ENCODE results near the gene RASGRP4.

The RASGRP4 gene

GRCh38 chr19:38384209-38385027 is 41.6 kb downstream of the RASGRP4 start:
- no peak overlapping the region for H2AFZ ChIP-seq (ENCODE audit: low read length)
- no peak overlapping the region for H3K18ac ChIP-seq (ENCODE audit: low read length)
- no peak overlapping the region for H4K91ac ChIP-seq (ENCODE audit: low read depth, low read length, poor library complexity)
- no peak overlapping the region for H4K8ac ChIP-seq (ENCODE audit: low read depth, low read length)
- H3K14ac ChIP-seq (ENCODE audit: low read length) = no peak overlapping the region
- H3K27me3 ChIP-seq (ENCODE audit: control insufficient read depth in 3 of 3, insufficient read depth in 3 of 3, low read depth in 1 of 3, low read length in 3 of 3) = no peaks in the 10 kb centered on the region
- no peak overlapping the region for H2BK12ac ChIP-seq (ENCODE audit: low read length)
- H2BK5ac ChIP-seq (ENCODE audit: low read length) = no peak overlapping the region
- H3K9me3 ChIP-seq (replicated peaks in 1 of 2; ENCODE audit: control insufficient read depth in 2 of 2, insufficient read depth in 1 of 2, low read depth in 1 of 2, low read length in 2 of 2) = no peaks in the 10 kb centered on the region
- H3K27ac ChIP-seq (replicated peaks; ENCODE audit: low read length) = no peak overlapping the region
- H3K9ac ChIP-seq (ENCODE audit: low read depth, low read length, poor library complexity) = peak overlapping the region; percentile 70
- peaks cover 2 to 3% of the 10 kb centered on the region in 2 donors for H3K4me1 ChIP-seq (ENCODE audit: control insufficient read depth in 2 of 2, insufficient read depth in 1 of 2, low read depth in 1 of 2, low read length in 2 of 2)
- DNase-seq (ENCODE audit: low spot score) = no peak
- WGBS, 2 donors (ENCODE audit: extremely low coverage in 2 of 2, insufficient read length in 2 of 2, insufficient replicate concordance in 1 of 2) = no CpG with 5 or more reads among the region's 10 CpGs
- peaks cover 29 to 62% of the 10 kb centered on the region in 2 donors for H3K36me3 ChIP-seq (replicated peaks in 1 of 2; ENCODE audit: control insufficient read depth in 2 of 2, insufficient read depth in 2 of 2, low read length in 2 of 2)
- H2BK15ac ChIP-seq (ENCODE audit: low read length) = no peak overlapping the region
- no peak overlapping the region for H3K4ac ChIP-seq (ENCODE audit: low read length)
- H3K4me2 ChIP-seq (ENCODE audit: insufficient read depth, low read length, poor library complexity, severe bottlenecking) = no peak overlapping the region
- H3K4me3 ChIP-seq (ENCODE audit: low read length in 2 of 2) = peak overlapping the region in 1 of 2 donors; percentile 43
- no peaks in the 10 kb centered on the region for H3K79me1 ChIP-seq (ENCODE audit: low read depth, low read length)
- H3K23ac ChIP-seq (ENCODE audit: low read depth, low read length, poor library complexity) = no peak overlapping the region
- H2AK5ac ChIP-seq (ENCODE audit: low read depth, low read length) = no peak overlapping the region
- H2BK120ac ChIP-seq (ENCODE audit: low read depth, low read length) = no peak overlapping the region

GRCh38 chr19:38383743-38384142 is 42.3 kb downstream of the RASGRP4 start:
- Histone ChIP-seq H3K36me3 (replicated peaks in 1 of 2; ENCODE audit: control insufficient read depth in 2 of 2, insufficient read depth in 2 of 2, low read length in 2 of 2) (peaks cover 36 to 68% of the 10 kb centered on the region in 2 donors), H2BK12ac (ENCODE audit: low read length) (no peak overlapping the region)

GRCh38 chr19:38383184-38383583 is 42.8 kb downstream of the RASGRP4 start:
- whole genome bisulfite sequencing, 2 donors (ENCODE audit: extremely low coverage in 2 of 2, insufficient read length in 2 of 2, insufficient replicate concordance in 1 of 2) = no CpG with 5 or more reads among the region's 10 CpGs

More at GRCh38 chr19:38383743-38384142, 42.3 kb downstream of the RASGRP4 start:
- H3K79me1 ChIP-seq (ENCODE audit: low read depth, low read length) = no peaks in the 10 kb centered on the region
- no peak overlapping the region for H4K91ac ChIP-seq (ENCODE audit: low read depth, low read length, poor library complexity)
- no CpG with 5 or more reads among the region's 2 CpGs for WGBS, 2 donors (ENCODE audit: extremely low coverage in 2 of 2, insufficient read length in 2 of 2, insufficient replicate concordance in 1 of 2)
- H3K4me1 ChIP-seq (ENCODE audit: control insufficient read depth in 2 of 2, insufficient read depth in 1 of 2, low read depth in 1 of 2, low read length in 2 of 2) = peaks cover 2 to 3% of the 10 kb centered on the region in 2 donors
- no peak overlapping the region for H3K4me3 ChIP-seq (ENCODE audit: low read length in 2 of 2)
- no peak overlapping the region for H3K4ac ChIP-seq (ENCODE audit: low read length)
- no peak overlapping the region for H3K27ac ChIP-seq (replicated peaks; ENCODE audit: low read length)
- H3K18ac ChIP-seq (ENCODE audit: low read length) = no peak overlapping the region
- H2AK5ac ChIP-seq (ENCODE audit: low read depth, low read length) = no peak overlapping the region
- no peak overlapping the region for H2BK15ac ChIP-seq (ENCODE audit: low read length)
- H3K9ac ChIP-seq (ENCODE audit: low read depth, low read length, poor library complexity) = no peak overlapping the region
- H2AFZ ChIP-seq (ENCODE audit: low read length) = no peak overlapping the region
- H2BK5ac ChIP-seq (ENCODE audit: low read length) = no peak overlapping the region
- no peaks in the 10 kb centered on the region for H3K9me3 ChIP-seq (replicated peaks in 1 of 2; ENCODE audit: control insufficient read depth in 2 of 2, insufficient read depth in 1 of 2, low read depth in 1 of 2, low read length in 2 of 2)
- H3K14ac ChIP-seq (ENCODE audit: low read length) = no peak overlapping the region
- H3K27me3 ChIP-seq (ENCODE audit: control insufficient read depth in 3 of 3, insufficient read depth in 3 of 3, low read depth in 1 of 3, low read length in 3 of 3) = no peaks in the 10 kb centered on the region
- no peak overlapping the region for H3K23ac ChIP-seq (ENCODE audit: low read depth, low read length, poor library complexity)
- DNase-seq (ENCODE audit: low spot score) = no peak
- no peak overlapping the region for H2BK120ac ChIP-seq (ENCODE audit: low read depth, low read length)
- H4K8ac ChIP-seq (ENCODE audit: low read depth, low read length) = no peak overlapping the region
- H3K4me2 ChIP-seq (ENCODE audit: insufficient read depth, low read length, poor library complexity, severe bottlenecking) = no peak overlapping the region

GRCh38 chr19:38381138-38381537 is 44.9 kb downstream of the RASGRP4 start:
- Histone ChIP-seq H4K91ac (ENCODE audit: low read depth, low read length, poor library complexity) (no peak overlapping the region), H3K23ac (ENCODE audit: low read depth, low read length, poor library complexity) (no peak overlapping the region), H3K4ac (ENCODE audit: low read length) (no peak overlapping the region), H2BK15ac (ENCODE audit: low read length) (no peak overlapping the region), H3K18ac (ENCODE audit: low read length) (no peak overlapping the region), H2AFZ (ENCODE audit: low read length) (no peak overlapping the region), H3K36me3 (replicated peaks in 1 of 2; ENCODE audit: control insufficient read depth in 2 of 2, insufficient read depth in 2 of 2, low read length in 2 of 2) (peaks cover 38 to 87% of the 10 kb centered on the region in 2 donors), H3K27me3 (ENCODE audit: control insufficient read depth in 3 of 3, insufficient read depth in 3 of 3, low read depth in 1 of 3, low read length in 3 of 3) (no peaks in the 10 kb centered on the region), H2AK5ac (ENCODE audit: low read depth, low read length) (no peak overlapping the region), H3K4me3 (ENCODE audit: low read length in 2 of 2) (no peak overlapping the region), H3K9ac (ENCODE audit: low read depth, low read length, poor library complexity) (no peak overlapping the region), H3K27ac (replicated peaks; ENCODE audit: low read length) (no peak overlapping the region), H2BK12ac (ENCODE audit: low read length) (no peak overlapping the region), H3K14ac (ENCODE audit: low read length) (no peak overlapping the region), H2BK5ac (ENCODE audit: low read length) (no peak overlapping the region), H3K79me1 (ENCODE audit: low read depth, low read length) (peaks cover 2% of the 10 kb centered on the region), H3K4me2 (ENCODE audit: insufficient read depth, low read length, poor library complexity, severe bottlenecking) (no peak overlapping the region), H3K4me1 (ENCODE audit: control insufficient read depth in 2 of 2, insufficient read depth in 1 of 2, low read depth in 1 of 2, low read length in 2 of 2) (peaks cover under 1% of the 10 kb centered on the region in 2 donors), H3K9me3 (replicated peaks in 1 of 2; ENCODE audit: control insufficient read depth in 2 of 2, insufficient read depth in 1 of 2, low read depth in 1 of 2, low read length in 2 of 2) (no peaks in the 10 kb centered on the region), H4K8ac (ENCODE audit: low read depth, low read length) (no peak overlapping the region), H2BK120ac (ENCODE audit: low read depth, low read length) (no peak overlapping the region)
- no peak for DNase-seq (ENCODE audit: low spot score)
- WGBS, 2 donors (ENCODE audit: extremely low coverage in 2 of 2, insufficient read length in 2 of 2, insufficient replicate concordance in 1 of 2) = no CpG with 5 or more reads among the region's 9 CpGs

More at GRCh38 chr19:38383184-38383583, 42.8 kb downstream of the RASGRP4 start:
- Histone ChIP-seq H3K36me3 (replicated peaks in 1 of 2; ENCODE audit: control insufficient read depth in 2 of 2, insufficient read depth in 2 of 2, low read length in 2 of 2) (peaks cover 36 to 72% of the 10 kb centered on the region in 2 donors), H3K79me1 (ENCODE audit: low read depth, low read length) (no peaks in the 10 kb centered on the region), H3K18ac (ENCODE audit: low read length) (no peak overlapping the region), H3K4me3 (ENCODE audit: low read length in 2 of 2) (no peak overlapping the region), H3K27me3 (ENCODE audit: control insufficient read depth in 3 of 3, insufficient read depth in 3 of 3, low read depth in 1 of 3, low read length in 3 of 3) (no peaks in the 10 kb centered on the region), H3K23ac (ENCODE audit: low read depth, low read length, poor library complexity) (no peak overlapping the region), H2AK5ac (ENCODE audit: low read depth, low read length) (no peak overlapping the region), H3K4ac (ENCODE audit: low read length) (no peak overlapping the region), H2BK12ac (ENCODE audit: low read length) (no peak overlapping the region), H2BK120ac (ENCODE audit: low read depth, low read length) (no peak overlapping the region), H3K14ac (ENCODE audit: low read length) (no peak overlapping the region), H4K91ac (ENCODE audit: low read depth, low read length, poor library complexity) (no peak overlapping the region), H2AFZ (ENCODE audit: low read length) (no peak overlapping the region), H2BK5ac (ENCODE audit: low read length) (no peak overlapping the region), H2BK15ac (ENCODE audit: low read length) (no peak overlapping the region), H3K9ac (ENCODE audit: low read depth, low read length, poor library complexity) (no peak overlapping the region), H3K27ac (replicated peaks; ENCODE audit: low read length) (no peak overlapping the region), H3K4me2 (ENCODE audit: insufficient read depth, low read length, poor library complexity, severe bottlenecking) (no peak overlapping the region), H3K9me3 (replicated peaks in 1 of 2; ENCODE audit: control insufficient read depth in 2 of 2, insufficient read depth in 1 of 2, low read depth in 1 of 2, low read length in 2 of 2) (no peaks in the 10 kb centered on the region), H4K8ac (ENCODE audit: low read depth, low read length) (peak overlapping the region; percentile 88), H3K4me1 (ENCODE audit: control insufficient read depth in 2 of 2, insufficient read depth in 1 of 2, low read depth in 1 of 2, low read length in 2 of 2) (peaks cover 2 to 3% of the 10 kb centered on the region in 2 donors)
- no peak for DNase-seq (ENCODE audit: low spot score)

Data from neuronal stem cell (in vitro differentiated cells).